CD1c-positive myeloid dendritic cell (primary cell): ENCODE data around the gene RORB.

Experiments used
- DNase-seq: peaks from one replicate; pipeline ENCODE4 v3.0.0-alpha.2; 2016; ENCODE audit errors: extremely low spot score

RORB gene

GRCh38 chr9:74598874-74599273 is 101.7 kb downstream of the RORB start:
- no peak for DNase-seq

GRCh38 chr9:74609671-74610405 is 112.7 kb downstream of the RORB start:
- no peak for DNase-seq

GRCh38 chr9:74610523-74611061 is 113.5 kb downstream of the RORB start:
- no peak for DNase-seq

DNA sequence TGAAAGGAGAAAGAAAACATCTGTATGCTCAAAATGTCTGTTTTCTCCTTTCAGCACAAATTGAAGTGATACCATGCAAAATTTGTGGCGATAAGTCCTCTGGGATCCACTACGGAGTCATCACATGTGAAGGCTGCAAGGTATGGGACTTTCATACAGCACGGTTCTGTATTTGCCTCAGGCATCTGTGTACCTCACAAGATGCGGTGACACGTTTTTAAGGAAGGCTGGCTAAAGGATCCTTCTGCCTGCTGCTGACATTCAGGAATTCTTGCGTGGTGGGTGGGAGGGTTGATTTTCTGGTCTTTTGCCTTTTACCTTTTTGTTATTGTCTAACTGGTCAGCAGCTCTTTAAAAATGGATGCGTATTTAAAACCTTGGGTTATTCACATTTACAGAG is 133.1 kb downstream of the RORB start:
- no peak for DNase-seq

DNA sequence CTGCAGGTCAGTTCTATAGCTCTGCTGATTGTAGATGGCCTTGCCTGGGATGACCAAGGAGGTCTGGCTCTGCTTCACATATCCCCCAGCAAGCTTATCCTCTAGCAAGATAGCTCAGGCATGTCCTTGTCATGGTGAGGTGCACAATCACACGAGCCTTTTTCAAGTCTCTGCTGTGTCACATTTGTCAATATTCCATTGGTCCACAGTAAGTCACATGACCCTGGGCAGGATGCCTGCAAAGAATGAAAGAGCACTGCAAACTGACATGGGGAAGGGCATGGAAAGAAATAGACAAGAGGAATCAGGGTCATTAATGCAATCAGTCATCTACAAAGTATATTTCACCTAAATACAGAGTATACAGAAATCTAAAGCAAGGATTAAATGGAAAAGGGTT is 142.0 kb downstream of the RORB start:
- no peak for DNase-seq

- no peak for DNase-seq
Measured at GRCh38 chr9:74642376-74642775, 145.2 kb downstream of the RORB start.

DNA sequence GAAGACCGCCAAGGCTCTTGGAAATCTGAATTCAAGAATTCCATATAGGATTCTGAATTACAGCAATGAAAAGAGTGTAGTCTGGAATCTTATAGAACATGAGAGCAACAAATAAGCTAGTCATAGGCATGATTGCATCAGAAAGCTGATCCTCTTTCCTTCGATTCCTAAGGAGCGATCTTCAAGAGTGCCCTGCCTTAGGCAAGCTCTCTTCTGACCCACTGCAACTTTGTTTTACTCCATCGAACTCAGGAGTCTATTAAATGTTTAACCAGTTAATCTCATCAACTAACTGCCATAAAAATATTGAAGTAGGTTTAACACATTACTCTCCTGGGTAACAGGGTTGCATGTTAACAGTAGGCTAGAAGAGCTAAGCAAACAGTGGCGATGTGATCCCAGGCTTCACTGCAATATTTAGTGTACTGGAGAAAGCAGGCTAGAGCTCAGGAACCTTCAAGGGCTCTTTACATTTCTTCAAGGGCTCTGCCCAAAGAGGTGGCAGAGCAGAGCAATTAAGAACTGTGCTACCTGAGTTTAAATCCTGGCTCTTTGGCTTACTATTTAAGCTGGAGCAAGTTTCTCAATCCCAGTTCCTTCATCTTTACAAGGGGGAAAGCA is 146.3 kb downstream of the RORB start:
- no peak for DNase-seq

DNA sequence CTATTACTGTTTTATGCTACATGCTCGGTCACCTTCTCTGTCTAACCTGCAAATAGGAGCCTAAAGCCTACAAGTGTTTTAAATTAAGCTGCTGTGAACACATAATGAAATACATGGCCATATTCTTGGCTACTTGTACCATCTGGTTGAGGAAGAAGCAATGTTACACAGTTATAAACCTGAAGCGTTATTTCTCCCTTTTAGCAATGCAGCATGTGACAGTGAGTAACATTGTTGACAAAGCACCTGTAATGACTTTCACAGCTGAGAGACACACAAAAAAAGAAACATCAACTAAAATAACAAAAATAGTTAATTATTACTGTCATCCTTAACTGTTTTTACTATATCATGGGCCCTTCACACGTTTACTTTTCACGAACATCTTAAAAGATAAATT is 146.9 kb downstream of the RORB start:
- no peak for DNase-seq

DNA sequence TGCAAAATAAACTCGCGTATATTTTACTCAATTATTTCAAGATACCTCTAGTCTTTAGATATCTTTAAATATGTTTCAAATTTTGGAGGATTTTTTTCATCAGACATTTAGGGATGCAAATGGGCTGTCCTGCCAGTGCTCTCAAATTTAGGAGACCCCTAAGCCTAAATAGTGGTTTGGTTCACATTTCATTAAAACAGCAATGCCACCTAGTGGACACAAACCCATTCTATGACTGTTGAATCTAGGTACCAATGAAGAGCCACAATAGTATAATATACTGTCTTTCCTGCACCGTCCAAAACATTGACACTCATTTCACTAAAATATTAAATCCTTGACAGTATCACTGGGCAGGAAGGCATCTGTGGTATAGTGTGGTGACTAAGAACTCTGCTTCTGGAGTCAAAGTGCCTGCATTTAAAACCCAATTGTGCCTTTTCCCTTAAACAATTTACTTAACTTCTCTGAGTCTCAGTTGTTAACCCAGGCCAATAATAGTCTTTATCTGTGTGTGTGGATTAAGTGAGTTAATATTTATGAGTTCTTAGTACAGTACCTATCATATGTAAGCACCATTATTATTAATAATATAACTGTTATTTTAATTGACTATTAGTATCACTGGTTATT is 148.0 kb downstream of the RORB start:
- DNase-seq, result no peak

DNA sequence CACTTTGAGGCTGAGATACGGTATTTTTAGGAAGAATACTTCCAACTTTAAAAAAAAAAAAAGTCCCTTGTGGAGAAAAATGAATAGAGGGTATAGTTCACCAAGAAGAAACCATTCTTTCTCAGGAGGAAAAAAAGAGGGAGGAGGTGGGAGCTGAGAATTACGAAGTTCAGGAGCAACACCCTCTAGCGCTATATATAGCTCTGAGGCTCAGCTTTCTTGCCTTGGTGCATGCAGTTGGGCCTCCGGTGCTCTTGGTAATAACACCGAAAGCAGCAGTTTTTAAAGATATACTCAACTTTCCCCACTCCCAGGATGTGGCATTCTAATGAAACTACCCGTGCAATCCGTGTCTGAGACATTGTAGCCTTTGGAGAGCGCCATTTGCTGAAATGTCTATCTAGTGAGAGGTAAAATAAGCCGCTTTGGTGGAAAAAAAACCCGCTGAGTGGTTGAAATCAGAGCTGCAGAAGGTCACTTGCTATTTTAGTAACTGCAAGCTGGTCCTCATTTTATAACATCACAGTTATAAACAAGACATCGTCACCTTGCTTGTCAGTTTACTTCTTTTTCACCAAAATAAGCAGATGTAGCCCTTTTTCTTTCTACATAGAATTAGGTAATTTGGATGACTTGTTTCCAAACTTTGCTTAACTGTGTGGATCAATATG is 156.4 kb downstream of the RORB start:
- DNase-seq, result no peak

DNA sequence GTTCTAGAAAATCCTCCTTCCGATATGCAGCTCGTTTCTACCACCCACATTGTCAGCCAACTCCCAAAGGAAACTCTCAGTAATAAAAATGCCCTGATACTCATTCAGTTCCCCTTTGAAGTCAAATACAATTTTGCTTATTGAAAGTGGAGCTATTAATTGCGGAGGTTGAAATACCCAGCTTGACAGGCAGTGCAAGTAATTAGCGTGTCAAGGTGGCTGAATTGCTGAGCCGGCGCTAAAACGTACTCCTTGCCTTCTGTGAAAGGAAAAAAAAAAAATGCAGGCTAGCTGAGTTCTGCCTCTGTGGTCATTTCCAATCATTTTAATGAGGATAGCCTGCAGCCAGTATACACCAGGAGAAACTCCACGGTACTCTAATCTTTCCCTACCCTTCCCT is 165.5 kb downstream of the RORB start:
- DNase-seq, result no peak

DNA sequence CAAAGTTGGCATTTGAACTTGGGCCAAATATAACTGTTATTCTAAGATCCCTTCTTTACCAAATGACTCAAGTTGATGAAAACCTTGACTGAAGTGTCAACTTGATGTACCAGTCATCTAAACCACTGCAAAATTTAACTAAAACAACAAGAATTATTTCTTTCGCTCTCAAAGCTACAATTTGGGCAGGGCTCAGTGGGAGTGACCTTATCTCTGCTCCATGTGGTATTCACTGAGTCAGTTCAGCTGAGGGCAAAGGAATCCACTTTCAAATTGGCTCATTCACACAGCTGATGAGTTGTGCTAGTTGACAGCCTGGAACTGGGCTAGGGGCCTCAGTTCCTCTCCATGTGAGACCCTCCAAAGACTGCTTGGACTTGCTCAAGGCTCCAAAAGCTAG is 166.3 kb downstream of the RORB start:
- no peak for DNase-seq

GRCh38 chr9:74666625-74667316 is 169.6 kb downstream of the RORB start:
- DNase-seq, result no peak

DNA sequence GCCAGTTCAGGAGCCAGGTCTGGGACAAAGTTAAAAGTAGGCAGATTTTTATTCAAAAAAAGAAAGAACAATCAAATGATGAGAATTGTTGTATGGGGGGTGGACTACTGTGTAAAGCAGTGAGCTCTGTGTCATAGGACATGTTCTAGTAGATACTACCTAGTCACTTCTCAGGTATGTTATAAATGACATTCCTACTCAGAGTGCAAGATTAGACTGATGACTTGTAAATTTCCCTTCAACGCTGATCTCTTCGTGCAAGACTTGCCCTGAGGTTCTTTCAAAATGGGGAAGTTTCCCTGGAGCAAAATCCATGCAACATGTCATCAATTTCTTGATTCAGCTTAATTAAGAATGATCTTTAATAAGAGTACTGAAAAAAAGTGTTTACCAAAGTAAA is 175.1 kb downstream of the RORB start:
- no peak for DNase-seq

DNA sequence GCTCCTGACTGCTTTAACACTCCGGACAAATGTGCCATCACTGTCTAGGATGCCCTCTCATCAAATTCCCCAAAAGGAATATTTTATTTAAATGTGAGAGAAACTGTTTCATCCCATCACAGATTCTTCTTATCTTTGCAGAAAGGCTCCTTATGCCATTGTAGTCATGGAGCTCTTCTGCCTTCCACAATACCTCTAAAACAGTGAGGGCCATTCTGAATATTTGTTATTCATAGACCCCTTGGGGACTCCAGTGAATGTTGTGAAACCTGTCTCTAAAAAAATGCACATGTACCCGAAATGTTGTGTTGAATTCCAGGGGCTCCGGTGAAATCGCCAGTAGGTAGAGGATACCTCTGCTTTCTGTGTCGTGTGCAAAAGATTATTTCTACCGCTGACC is 176.9 kb downstream of the RORB start:
- DNase-seq, result no peak

DNA sequence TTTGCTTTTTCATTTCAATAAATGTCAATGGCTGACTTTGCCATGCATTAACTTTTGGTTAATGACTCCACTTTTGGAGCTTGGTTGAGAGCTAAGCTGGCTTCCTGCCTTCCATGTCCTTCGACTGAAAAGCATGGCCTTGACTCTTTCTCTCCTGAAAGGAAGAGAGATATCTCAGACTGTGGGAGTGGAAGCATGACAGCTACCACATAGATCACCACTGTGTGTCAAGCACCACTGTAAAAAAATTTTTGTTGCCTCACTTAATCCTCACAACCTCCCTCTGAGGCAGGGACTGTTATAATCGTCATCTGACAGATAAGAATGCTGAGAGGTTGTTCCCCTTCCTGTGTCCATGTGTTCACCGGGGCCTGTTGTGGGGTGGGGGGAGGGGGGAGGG is 184.8 kb downstream of the RORB start:
- no peak for DNase-seq

DNA sequence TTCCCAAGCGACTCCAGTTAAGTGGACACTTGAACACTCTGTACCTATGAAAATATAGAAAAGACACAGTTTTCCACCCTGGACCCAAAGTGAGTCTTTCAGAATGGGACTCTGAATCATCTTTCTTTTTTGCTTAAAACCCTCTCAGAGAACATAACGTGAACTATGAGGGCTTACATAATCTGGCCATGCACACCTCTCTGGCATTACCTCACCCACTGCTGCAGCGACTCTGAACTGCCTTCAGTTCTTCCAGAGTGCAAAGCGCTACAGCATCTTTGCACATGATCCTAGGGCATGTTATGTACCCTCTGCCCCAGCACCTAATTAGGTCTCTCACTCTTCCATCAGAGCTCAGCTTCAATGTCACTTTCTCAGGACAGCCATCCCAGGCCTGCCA is 186.2 kb downstream of the RORB start:
- no peak for DNase-seq

DNA sequence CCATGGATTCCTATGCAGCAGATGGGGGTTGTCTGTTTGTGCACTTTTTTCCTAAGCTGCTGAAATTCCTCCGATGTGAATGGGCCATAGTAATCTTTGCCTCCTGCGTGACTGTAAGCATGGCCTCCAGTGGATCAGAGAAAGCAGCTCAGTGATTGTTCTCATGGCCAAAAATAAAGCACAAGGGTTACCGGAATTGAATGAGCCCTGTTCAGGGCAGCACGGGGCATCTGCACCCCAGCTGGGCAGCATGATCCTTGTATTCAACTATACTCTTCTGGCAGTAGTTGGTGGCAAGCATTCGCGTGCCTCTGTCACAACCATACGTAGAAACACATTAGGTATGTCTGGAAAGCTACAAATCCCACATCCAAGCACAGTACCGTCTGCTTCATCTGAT is 193.9 kb downstream of the RORB start:
- no peak for DNase-seq

GRCh38 chr9:74696520-74696919 is 199.4 kb downstream of the RORB start:
- DNase-seq, result no peak

GRCh38 chr9:74697535-74697934 is 200.4 kb downstream of the RORB start:
- no peak for DNase-seq

DNA sequence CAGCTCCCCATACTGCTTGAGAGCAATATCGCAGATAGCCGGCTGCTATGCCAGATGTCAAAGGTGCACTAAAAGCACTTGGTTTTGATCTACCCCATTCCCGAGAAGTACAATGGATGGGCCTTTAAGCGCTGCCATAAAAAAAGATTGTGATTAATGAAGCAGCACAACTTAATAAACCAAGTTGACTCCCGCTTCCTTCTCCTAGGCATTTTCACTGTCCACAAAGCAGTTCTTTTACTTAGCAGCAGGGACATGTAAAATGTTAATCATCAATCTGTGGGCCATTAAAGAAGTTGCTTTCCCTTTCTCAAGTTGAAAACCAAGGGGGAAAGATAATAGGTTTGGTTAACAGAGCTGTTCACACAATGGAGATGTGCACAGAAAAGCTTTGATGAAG is 214.2 kb downstream of the RORB start:
- DNase-seq, result no peak

GRCh38 chr9:74718709-74719108 is 221.6 kb downstream of the RORB start:
- DNase-seq, result no peak
